C1 segment of cervical spinal cord (tissue), 14 donors: Measurements from ENCODE around the gene GPR161.
"Not testable (repeated sequence)": the region's sequence is repeated elsewhere in the genome, so short reads cannot be mapped to it uniquely, and the experiment has no call there.

Experiments used
- DNase-seq, 14 donors: peaks; one replicate each; lab custom pipeline; 2025; lab: John Stamatoyannopoulos, UW

The GPR161 gene, protein sequence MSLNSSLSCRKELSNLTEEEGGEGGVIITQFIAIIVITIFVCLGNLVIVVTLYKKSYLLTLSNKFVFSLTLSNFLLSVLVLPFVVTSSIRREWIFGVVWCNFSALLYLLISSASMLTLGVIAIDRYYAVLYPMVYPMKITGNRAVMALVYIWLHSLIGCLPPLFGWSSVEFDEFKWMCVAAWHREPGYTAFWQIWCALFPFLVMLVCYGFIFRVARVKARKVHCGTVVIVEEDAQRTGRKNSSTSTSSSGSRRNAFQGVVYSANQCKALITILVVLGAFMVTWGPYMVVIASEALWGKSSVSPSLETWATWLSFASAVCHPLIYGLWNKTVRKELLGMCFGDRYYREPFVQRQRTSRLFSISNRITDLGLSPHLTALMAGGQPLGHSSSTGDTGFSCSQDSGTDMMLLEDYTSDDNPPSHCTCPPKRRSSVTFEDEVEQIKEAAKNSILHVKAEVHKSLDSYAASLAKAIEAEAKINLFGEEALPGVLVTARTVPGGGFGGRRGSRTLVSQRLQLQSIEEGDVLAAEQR

DNA sequence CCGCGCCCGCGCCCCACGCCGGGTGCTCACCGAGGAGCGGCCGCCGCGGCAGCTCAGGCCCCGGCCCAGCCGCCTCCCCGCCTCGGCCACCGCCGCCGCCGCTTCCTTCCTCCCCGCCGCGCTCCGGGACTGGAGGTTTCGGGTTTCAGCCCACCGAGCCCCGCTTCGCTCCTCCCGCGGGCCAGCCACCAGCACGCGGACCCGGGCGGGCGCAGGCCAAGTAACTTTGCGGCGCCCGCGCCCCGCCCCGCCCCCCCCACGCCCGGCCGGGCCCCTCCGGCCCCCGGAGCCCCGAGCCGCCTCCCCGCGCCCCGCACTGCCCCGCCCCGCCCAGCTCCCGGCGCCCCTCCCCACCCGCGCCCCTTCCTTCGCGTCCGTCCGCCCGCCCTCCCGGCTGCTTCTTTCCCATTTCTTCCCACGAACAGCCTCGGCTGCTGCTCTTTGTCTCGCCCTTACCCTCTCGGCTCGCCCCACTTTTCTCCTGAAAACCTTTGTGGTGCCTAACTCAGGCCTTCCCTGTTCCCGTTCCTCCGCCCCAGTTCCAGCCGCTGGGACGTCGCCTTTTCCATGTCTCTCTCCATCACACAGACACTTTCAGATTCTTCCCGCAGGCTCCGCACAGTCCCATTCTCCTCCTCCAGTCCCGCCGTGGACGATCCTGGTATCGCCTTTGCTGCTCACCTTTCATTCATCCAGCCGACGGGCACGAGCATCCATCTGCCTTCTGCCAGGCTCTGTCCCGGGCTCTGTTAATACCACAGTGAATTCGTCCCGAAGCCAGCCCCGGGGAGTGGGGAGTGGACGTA, at the start of gene GPR161:
Gene GPR161, minus strand, starts transcription at position 222 of the 806 bp plus-strand sequence. CDS start 32,080 bp downstream, outside the sequence.
- DNase-seq: peak in 8 of 14 donors; percentile 19 to 52 (median 32)

DNA sequence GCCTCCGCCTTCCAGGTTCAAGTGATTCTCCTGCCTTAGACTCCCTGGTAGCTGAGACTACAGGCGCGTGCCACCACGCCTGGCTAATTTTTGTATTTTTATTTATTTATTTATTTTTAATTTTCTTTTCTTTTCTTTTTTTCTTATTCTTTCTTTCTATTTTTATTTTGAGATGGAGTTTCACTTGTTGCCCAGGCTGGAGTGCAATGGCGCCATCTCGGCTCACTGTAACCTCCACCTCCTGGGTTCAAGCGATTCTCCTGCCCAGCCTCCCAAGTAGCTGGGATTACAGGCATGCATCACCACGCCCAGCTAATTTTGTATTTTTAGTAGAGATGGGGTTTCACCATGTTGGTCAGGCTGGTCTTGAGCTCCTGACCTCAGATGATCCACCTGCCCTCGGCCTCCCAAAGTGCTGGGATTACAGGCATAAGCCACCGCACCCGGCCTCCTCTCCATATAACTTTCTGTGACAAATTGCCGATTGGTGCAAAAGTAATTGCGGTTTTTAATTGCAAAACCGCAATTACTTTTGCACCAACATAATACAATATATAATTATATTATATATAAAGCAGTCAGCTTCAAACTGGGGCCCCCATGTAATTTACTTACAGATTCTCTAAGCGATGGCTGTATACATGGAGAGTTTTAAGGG, 44.5 kb upstream of the GPR161 start:
- DNase-seq: not testable (repeated sequence)

DNA sequence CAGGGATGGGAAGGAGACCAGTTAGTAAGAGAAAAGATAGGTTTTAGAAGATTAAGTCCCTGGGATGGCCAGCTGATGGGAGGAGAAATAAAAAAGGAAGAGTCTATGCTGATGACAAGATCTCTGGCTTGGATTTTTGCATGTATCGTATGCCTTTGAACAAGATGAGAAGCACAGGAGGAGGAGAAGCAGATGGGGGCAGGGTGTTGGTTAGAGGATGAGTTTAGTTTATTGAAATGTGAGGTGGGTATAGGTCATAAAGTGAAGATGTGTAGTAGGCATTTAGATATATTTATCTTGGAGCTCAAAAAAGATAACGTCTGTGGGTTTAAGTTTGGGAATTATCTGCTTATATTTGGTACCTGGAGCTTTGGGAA, 43.4 kb upstream of the GPR161 start:
- DNase-seq: peak in 1 of 14 donors; percentile 23

DNA sequence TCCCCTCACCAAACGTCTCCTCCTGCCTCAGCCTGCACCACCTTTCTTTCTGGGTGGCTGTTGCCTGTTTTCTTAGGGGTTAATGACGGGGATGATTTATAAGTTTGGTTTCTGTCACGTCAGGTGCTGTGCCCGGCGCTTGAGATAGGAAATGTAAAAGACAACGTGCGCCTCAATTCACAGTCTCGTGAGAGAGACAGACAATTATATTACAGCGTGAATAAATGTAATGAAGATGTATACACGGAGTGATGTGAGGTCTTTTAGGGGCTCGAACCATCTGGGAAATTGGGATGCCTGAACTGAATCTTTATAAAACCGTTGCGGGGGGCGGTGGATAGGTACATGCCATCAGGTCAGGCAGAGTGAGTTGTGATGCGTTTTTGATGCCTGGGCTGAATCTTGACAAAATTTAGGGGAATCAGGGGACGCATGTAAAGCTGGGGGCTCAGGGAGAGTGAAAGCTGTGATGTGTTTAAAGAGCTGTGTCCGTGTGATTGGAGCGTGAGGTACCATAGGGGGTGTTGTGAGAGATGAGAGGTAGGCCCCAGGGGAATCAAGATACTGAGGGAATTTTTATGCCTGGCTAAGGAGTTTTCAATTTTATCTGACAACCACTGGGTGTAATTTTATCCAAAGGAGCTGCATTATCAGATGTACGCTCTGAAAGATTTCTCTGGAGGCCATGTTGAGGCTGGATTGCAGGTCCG, 42.9 kb upstream of the GPR161 start:
- peak in 4 of 14 donors; percentile 3 to 53 (median 14) for DNase-seq

DNA sequence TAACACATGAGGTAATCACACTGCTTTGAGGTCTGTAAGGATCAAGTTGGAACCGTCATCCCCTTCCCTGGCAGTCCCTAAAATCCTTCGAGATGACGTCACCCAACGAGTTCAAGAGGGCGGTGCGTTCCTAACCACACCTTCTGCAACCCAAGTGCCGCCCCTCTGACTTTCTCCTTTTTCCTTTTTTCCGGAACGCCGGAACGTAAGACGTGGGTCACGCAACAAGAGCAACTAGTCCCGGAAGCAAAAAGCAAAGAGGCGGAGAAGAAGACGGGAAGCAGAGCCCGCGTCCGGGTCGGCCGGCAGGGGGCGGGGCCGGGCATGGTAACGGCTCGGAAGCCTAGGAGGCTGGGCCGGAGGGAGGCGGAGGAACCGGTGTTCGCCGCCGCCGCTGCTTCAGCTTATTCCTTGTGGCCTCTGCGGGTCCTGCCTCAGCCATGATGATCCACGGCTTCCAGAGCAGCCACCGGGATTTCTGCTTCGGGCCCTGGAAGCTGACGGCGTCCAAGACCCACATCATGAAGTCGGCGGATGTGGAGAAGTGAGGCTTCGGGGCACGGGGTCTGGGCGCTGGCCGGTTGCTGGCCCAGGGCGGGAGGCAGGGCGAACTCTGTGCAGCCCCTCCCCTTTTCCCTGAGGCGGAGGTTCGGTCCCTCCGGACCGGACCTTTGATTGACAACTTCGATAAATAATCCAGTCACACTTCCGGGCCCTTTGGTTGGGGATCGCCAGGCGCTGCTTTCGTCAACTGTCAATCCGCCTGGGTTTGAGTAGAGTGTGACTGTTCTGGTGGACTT, 42.1 kb upstream of the GPR161 start, which contains the start of gene TIPRL:
Gene TIPRL, plus strand, starts transcription at position 325 of the 800 bp plus-strand sequence. Its CDS starts 116 bp downstream, at position 441.
- DNase-seq: peak; percentile 51 to 97 (median 90)

DNA sequence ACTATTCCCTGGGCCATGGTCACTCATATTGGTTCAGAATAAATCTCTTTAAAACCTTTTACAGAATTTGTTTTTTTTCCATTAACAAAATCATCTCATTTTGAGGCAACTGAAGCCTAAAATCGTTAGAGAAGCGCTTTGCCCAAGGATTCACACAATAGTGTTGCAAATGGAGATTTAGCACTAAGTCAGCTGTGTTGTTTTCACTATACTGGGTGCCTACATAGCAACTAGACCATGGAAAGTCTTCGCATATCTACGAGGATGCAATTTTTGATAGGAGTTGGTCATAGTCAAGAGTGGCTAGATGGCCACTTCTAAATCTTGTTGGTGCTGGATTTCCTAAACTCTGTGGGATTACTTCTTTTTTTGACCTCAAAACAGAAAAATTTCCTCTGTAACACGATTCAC, 41.5 kb upstream of the GPR161 start:
- no peak for DNase-seq

DNA sequence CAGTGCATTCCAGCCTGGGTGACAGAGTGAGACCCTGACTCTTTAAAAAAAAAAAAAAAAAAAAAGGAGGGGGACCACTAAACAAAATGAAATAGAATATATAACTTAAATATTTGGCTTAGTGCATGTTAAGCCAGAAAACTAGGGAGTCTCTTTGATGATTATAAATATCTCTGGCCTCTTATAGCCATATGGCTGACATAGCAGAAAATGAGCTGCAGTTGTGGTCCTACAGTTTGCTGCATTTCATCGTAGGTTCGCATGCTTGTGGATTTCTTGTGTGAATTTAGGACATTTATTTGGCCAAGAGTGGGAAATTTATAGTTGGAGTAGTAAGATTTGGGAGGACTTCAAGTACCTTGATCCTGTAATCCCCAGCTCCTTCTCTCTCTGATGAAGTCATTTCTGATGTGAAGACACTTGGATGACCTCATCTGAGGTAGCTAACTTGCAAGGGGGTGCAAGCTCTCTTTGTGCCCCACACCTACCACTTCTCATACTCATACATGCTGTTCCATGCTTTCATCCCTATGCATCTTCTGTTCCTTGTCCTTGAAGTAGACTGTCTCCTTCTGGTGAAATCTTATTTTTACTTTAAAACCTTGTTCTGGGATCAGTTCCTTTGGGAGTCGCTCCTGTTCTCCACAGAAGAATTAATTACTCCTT, 35.7 kb upstream of the GPR161 start:
- no peak for DNase-seq

DNA sequence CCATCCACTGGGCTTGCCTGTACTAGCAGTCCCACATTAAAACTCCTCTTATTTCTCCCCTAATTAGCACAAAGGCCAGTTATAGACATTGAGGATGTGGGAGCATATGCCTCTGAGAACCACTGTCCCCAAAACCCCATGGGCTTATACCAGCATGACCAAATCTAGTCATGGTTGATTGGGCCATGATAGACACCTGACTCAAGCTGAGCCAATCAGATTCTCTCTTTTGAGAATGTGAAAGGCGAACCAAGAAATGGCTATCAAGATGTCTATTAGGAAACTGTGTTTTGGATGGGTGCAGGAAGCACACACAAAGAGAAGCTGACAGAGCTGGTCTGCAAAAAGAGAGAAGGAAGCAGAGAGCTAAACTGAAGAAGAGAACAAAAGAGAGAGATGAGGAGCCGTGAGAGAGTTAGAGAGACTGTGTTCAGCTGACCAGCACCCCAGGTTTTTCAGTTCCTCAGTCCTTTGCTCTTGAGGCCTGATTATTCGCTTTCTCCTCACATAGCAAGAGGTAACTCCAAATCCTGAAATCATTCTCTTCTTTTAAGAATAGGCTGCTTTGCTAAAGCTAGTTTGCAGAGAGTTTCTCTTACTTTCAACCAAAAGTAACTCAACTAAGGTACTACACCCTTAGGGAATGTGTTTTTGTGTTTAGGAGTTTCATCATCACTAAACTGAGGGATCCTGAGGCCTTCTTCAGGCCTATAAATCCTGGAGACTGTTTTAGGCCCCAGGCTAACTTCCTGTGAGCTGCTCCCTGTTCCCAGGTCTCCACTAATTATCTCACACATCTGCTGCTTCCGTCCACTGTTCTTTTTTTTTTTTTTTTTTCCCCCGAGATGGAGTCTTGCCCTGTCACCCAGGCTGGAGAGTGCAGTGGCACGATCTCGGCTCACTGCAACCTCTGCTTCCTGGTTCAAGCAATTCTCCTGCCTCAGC, 34.1 kb upstream of the GPR161 start:
- no peak for DNase-seq

DNA sequence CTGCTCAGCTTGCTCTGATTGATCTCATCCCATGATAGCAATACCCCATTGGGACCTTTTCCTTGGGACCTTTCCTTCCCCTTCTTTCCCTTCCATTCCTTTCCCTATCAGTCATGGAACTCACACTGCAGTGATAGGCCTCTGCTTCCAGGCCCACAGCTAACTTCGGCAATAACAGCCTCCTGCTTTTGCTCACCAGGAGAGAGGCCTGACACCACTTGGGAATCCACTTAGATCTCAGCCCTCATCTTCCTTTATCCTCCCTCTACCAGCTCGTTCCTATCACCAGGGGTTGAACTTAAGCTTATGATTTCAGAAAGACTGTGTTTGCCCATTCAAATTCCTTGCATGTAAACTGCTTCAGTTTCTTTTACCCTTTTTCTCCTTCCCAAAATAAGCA, 31.1 kb upstream of the GPR161 start:
- no peak for DNase-seq

DNA sequence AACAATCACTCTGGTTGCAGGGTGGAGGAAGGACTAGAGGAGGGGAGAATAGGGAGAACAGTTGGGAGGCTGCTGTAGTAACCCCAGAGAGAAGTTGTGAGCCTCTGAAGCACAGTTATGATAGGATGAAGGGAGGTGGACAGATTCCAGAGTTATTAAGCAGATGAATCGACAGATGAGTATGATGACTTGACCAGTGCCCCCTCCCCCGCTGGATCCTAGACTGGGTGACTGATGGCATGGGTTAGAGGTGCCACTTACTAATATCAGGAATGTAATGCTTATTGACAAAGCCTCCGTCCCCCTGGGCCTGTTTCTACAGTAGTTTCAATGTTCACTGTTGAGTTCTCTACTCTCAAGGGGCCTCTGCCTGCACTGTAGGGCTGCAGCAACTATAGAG, 28.0 kb upstream of the GPR161 start:
- no peak for DNase-seq

DNA sequence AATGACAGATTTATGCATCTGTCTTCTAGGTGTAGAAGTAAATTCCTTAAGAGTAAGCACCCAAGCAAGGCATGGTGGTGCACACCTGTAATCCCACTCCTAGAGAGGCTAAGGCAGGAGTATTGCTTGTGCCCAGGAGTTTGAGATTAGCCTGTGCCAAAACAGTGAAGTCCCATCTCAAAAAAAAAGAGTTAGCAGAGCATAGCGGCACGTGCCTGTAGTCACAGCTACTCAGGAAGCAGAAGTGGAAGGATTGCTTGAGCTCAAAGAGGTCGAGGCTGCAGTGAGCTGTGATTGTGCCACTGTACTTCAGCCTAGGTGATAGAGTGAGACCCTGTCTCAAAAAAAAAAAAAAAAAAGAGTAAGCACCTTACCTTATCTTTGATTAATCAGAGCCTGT, 26.9 kb upstream of the GPR161 start:
- DNase-seq: no peak

DNA sequence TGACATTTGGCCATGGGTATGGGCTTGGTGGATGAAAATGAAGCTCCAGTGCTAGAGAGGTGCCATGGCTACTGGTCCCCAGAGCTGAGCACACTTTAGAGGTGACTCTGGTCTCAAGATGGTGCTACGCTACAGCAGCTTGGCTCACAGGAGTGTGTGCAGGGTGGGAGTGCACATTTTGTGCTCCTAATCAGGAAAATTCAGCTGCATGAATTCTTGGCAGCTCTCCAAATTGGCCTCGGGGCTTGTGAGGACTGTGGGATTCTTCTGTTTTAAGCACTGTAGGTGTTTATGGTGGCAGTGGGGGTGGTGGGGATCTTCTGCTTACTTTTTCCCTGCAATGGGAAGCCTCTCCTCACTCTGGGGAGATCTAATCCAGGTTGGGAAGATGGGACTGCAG, 24.7 kb upstream of the GPR161 start:
- no peak for DNase-seq

DNA sequence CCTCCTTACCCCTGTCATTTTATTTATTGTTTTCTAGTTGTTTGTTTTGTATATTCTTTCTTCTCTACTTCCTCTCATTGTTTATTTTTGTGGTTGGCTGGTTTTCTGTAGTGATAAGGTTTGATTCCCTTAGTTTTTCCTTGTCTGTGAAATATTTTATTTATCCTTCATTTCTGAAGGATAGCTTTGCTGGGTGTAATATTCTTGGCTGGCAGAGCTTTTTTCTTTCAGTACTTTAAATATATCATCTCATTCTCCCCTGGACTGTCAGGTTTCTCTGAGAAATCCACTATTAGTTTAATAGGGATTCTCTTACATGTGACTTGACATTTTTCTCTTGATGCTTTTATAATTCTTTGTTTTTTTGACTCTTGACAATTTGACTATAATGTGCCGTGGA, 23.2 kb upstream of the GPR161 start:
- DNase-seq: no peak

DNA sequence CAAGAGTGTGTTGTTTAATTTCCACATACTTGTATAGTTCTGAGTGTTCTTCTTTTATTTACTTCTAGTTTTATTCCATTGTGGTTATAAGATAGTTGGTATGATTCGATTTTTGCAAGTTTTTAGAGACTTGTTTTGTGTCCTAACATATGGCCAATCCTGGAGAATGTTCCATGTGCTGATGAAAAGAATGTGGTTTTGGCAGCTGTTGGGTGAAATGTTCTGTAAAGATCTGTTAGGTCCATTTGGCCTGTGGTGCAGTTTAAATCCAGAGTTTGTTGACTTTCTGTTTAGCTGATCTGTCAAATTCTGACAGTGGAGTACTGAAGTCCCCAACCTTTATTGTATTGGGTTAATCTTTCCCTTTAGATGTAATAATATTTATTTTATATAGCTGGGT, 22.5 kb upstream of the GPR161 start:
- no peak for DNase-seq

DNA sequence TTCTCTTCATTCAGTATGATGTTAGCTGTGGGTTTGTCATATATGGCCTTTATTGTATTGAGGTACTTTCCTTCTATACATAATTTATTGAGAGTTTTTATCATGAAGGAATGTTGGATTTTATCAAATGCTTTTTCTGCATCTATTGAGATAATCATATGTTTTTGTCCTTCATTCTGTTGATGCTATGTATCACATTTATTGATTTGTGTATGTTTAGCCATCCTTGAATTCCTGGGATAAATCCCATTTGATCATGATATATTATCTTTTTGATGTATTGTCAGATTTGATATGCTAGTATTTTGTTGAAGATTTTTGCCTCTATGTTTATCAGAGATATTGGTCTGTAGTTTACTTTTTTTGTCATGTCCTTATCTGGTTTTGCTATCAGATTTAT, 20.9 kb upstream of the GPR161 start:
- DNase-seq: no peak

DNA sequence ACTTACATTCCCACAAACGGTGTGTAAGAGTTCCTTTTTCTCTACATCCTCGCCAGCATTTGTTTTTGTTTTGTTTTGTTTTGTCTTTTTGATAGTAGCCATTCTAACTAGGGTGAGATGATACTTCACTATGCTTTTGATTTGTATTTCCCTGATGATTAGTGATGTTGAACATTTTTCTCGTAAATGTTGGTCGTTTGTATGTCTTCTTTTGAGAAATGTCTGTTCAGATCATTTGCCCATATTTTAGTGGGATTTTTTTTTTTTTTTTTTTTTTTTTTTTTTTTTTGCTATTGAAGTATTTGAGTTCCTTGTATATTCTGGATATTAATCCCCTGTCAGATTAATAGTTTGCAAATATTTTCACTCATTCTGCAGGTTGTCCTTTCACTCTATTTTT, 19.2 kb upstream of the GPR161 start:
- no peak for DNase-seq

DNA sequence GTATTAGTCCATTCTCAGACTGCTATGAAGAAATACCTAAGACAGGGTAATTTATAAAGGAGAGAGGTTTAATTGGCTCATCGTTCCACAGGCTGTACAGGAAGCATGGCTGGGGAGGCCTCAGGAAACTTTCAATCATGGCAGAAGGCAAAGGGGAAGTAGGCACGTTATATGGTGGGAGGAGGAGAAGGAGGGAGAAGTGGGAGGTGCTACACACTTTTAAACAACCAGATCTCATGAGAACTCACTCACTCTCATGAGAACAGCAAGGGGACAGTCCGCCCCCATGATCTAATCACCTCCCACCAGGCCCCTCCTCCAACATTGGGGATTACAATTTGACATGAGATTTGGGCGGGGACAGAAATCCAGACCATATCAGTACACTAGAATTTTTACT, 18.0 kb upstream of the GPR161 start:
- DNase-seq: not testable (repeated sequence)

DNA sequence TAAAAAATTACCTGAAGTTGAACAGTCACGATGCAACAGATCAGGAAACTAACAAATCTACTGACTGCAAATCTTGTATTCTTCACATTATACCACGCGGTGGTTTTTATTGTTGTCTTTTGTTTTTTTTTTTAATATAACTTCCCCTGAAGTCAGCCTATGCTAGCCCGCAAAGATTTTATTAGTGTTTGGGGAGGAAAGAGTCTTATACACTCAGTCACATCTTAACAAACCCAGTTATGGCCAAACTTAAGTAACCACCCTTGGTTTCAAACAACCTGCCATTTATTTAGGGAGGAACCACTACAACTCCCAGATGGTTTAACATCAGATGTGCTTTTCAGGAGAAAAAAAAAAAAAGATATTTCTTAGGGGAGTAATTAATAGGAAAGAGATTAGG, 15.2 kb upstream of the GPR161 start:
- no peak for DNase-seq

DNA sequence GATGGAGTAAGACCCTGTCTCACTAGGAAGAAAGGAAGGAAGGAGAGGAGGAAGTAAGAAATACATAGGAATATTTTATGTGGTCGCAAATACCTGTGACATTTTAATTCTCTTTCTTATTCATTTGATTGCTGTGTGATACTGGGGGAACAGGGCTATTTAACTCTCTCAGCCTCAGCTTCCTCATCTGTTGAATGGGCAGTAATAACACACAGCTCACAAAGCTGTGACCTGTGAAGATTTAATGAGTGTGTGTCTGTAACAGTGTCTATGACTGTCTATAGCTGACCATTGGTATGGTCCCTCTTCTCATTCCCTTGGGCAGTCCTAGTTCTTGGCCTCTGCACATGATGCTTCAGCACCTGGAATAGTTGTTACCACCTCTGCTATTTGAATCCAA, 13.6 kb upstream of the GPR161 start:
- no peak for DNase-seq
